SK-N-MC (cell line): ENCODE data around the gene ERP44.
"Not testable (repeated sequence)": the region's sequence is repeated elsewhere in the genome, so short reads cannot be mapped to it uniquely, and the experiment has no call there.

Source experiments
- DNase-seq: peaks from one replicate; pipeline ENCODE4 v3.0.0-alpha.2; 2011; ENCODE audit warnings: low read depth, low spot score
- H3K27ac ChIP-seq: fragments of 200-600 bp; sonication (generic); 2 replicates; pipeline ENCODE4 v1.5.1; 2016; ENCODE audit warnings: mixed run types
- H3K36me3 ChIP-seq: fragments of 200-600 bp; sonication (generic); 2 replicates; pipeline ENCODE4 v1.6.1; 2017; ENCODE audit warnings: antibody characterized with exemption, low read length, mixed read lengths; ENCODE audit not compliant: insufficient read depth
- H3K4me3 ChIP-seq: fragments of 200-600 bp; sonication (generic); 2 replicates; pipeline ENCODE4 v1.5.1; 2016
- H3K9ac ChIP-seq: fragments of 200-600 bp; sonication (generic); 2 replicates; pipeline ENCODE4 v1.8.0; 2017; ENCODE audit warnings: mixed run types, mixed read lengths; ENCODE audit not compliant: insufficient read length
- H3K9me3 ChIP-seq: fragments of 200-600 bp; sonication (generic); 2 replicates; pipeline ENCODE4 v1.6.1; 2017; ENCODE audit warnings: low read depth, mild to moderate bottlenecking, antibody characterized with exemption, low read length, moderate library complexity, mixed read lengths
- EZH2 ChIP-seq: fragments of 200-600 bp; sonication (generic); IDR thresholded peaks from one replicate; pipeline ENCODE4 v1.6.1; 2017; ENCODE audit warnings: antibody characterized with exemption
- FOXP2 ChIP-seq: optimal IDR thresholded peaks from 2 replicates; pipeline ENCODE3; 2011; ENCODE audit warnings: mild to moderate bottlenecking, moderate library complexity; ENCODE audit not compliant: insufficient read depth; ENCODE audit errors: extremely low read length, control extremely low read depth
- POLR2AphosphoS5 ChIP-seq: IDR thresholded peaks from 2 replicates; pipeline ENCODE4 v1.6.1; 2012; ENCODE audit warnings: mild to moderate bottlenecking, low read depth, low read length, borderline replicate concordance

ERP44 gene

DNA sequence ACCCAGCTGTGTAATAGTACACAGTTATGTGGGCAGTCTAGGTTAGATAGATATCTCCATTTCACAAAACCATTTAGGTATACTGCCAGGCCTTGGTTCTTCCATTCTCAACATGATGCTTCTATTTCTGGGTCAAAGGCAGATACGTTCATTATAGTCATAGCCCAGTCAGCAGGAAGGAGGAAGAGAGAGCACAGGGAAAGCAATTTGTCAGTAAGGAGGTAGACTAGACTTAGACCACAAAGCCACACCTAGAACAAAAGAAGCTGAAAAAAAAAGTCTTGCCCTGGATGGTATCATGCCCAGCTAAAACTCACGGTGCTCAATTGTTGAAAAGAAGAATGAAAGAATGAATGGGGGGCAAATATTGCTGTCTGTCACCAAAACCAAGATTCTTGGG, 7.8 kb upstream of the ERP44 start:
- no peak for DNase-seq
- Histone ChIP-seq H3K27ac (no peak overlapping the region), H3K4me3 (no peak overlapping the region), H3K9me3 (no peaks in the 10 kb centered on the region), H3K9ac (no peak overlapping the region), H3K36me3 (peaks cover 58% of the 10 kb centered on the region)
- TF ChIP-seq FOXP2 (no peak), EZH2 (no peak), POLR2AphosphoS5 (no peak)

DNA sequence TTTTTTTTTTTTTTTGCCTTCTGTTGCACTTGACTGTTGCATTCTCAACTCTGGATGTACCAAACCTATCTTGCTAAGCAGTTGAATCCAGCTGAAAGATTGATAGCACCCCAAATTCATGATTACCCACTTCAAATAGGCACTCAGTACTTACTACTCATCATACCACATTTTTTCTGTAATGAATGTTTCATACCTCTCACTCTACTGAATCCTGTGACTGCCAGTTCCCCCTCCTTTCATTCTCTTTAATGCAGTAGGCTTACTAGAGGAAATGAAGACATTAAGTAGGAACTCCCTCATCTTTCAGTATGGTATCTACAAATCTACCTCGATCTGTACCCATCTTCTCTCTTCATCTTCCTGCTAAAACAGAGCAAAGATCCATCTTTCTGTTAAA, 7.1 kb upstream of the ERP44 start:
- no peaks in the 10 kb centered on the region for H3K9me3 ChIP-seq
- no peak for DNase-seq
- peaks cover 58% of the 10 kb centered on the region for H3K36me3 ChIP-seq
- H3K4me3 ChIP-seq, result no peak overlapping the region
- H3K27ac ChIP-seq, result no peak overlapping the region
- no peak overlapping the region for H3K9ac ChIP-seq
- TF ChIP-seq POLR2AphosphoS5 (no peak), EZH2 (no peak)

DNA sequence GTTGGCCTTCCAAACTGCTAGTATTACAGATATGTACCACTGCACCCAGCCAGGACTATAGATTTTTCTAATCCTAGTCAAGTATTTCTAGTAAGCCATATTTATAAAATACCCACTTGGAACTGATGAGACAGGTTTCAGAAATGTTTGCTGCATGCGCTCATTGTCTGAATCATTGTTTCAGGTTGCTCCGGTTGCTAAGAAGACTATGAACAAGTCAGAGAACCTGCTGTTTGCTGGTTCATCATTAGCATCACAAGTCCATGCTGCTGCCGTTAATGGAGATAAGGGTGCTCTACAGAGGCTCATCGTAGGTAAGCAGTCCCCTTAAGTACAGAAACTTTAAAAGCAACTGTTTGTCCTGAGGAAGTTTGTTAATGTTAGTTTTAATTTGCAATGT, 5.5 kb upstream of the ERP44 start:
- DNase-seq, result no peak

DNA sequence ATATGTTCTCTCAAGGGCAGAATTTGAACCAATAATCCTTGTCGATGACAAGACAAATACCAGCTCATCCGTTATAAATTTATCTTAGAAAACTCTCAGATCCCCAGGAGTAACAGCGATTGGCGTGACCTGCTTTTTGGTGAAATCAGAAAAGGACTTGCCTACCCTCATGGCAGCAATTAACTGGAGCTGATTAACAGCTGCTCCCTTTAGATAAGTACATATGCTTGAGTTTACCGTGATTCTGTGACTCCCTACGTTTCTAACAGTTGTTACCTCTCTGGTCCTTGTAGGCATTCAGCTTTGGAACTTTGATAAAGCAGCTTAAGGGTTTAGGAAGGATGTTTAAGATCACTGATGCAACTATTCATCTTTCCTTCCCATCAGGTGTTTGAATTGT, 2.8 kb upstream of the ERP44 start:
- H3K36me3 ChIP-seq, result peaks cover 27% of the 10 kb centered on the region
- no peaks in the 10 kb centered on the region for H3K9me3 ChIP-seq
- no peak for DNase-seq
- TF ChIP-seq FOXP2 (no peak), POLR2AphosphoS5 (no peak), EZH2 (no peak)
- no peak overlapping the region for H3K4me3 ChIP-seq
- no peak overlapping the region for H3K27ac ChIP-seq
- H3K9ac ChIP-seq, result no peak overlapping the region

More for the DNA sequence above, 5.5 kb upstream of the ERP44 start:
- Histone ChIP-seq H3K4me3 (no peak overlapping the region), H3K9ac (no peak overlapping the region), H3K27ac (no peak overlapping the region), H3K36me3 (peaks cover 52% of the 10 kb centered on the region), H3K9me3 (no peaks in the 10 kb centered on the region)
- no peak for TF ChIP-seq FOXP2
- no peak for TF ChIP-seq POLR2AphosphoS5

DNA sequence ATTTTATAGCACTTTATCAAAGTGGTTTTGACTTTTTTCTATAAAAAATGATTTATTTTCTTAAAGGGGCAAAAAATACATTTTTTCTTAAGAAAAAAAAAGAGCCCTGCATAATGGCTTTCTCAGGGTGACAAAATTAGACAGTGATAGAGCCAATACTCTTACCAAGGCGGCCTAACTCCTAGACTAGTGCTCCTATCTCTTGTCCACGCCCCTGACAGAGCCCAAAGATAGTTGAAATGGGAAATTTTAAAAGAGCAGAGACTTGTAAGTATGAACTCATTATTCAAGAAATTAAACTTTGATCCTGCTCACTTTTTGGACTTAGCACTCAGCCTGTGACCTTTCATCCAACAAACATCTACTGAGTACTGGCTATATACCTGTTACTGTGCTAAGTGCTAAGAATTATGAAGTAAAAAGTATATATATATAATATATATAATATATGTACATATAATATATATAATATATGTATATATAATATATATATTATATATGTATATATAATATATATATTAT, 1.4 kb upstream of the ERP44 start:
- Histone ChIP-seq H3K4me3 (peak overlapping the region; percentile 93), H3K36me3 (peaks cover 13% of the 10 kb centered on the region), H3K27ac (peak overlapping the region; percentile 43; the same call in 1 of the 2 replicates), H3K9ac (peak overlapping the region; percentile 81), H3K9me3 (no peaks in the 10 kb centered on the region)
- TF ChIP-seq FOXP2, result no peak
- TF ChIP-seq EZH2, result no peak
- no peak for TF ChIP-seq POLR2AphosphoS5
- DNase-seq, result no peak

DNA sequence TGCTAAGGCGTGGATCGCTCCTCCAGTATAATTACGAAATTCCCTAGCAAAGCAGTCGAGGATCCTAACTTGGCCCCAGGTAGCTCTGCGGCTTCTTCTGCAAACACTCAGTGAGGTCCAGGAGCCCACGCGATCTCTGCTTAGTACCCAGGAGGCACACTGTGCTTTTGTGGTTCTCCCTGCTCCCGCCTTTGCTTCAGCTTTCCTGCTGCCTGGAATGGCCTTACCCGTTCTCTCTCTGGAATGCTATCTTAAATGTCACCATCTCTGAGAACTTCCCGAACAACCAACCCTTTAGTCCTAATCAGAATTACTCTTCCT, 882 bp upstream of the ERP44 start:
- Histone ChIP-seq H3K9ac (peak overlapping the region; percentile 81), H3K9me3 (no peaks in the 10 kb centered on the region), H3K27ac (peak overlapping the region; percentile 43; the same call in 1 of the 2 replicates), H3K36me3 (peaks cover 11% of the 10 kb centered on the region), H3K4me3 (peak overlapping the region; percentile 93)
- no peak for TF ChIP-seq EZH2
- TF ChIP-seq FOXP2, result no peak
- no peak for TF ChIP-seq POLR2AphosphoS5
- no peak for DNase-seq

DNA sequence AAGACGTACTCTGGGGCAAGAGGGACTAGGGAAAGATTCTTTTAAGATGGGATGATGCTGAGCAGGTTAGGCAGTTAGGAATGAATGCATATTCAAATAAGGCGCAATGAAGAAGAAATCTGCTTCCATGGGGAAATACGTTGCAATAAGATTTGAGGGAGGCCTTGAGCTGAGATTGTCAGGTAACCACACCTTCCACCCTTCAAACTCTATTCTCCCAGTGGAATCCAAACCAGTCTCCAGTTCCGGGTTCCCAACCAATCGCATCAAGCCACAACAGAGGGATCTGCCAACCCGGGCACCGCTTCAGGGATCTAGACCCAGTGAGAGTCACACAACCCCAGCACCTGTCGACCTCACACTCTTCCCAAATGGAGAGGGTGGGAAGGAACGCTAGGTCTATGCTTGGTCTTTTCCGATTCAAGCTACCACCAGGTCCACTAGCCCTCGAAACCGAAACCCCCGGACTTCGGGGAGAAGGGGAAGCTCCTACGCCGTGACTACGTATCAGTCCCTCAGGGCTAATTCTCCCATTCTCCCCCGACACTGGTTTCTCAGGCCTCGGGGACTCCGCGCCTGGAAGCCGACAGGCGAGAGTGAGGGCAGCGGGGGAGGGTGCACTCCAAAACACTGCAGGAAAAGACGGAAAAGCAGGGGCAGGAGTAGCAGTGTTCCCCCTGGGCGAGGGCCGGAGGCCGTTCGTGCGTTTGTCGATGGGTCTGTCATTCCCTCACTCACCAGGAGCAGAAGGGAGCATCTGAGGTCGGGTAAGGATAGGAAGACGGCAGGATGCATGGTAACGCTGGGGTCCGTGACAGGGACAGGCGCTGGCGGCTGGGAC, 534 bp downstream of the ERP44 start:
- no peak for DNase-seq
- Histone ChIP-seq H3K9ac (peak overlapping the region; percentile 85), H3K36me3 (no peaks in the 10 kb centered on the region; the same call in none of the 2 replicates), H3K9me3 (no peaks in the 10 kb centered on the region), H3K4me3 (peak overlapping the region; percentile 93), H3K27ac (no peak overlapping the region; the same call in 1 of the 2 replicates)
- TF ChIP-seq EZH2 (no peak), FOXP2 (no peak), POLR2AphosphoS5 (no peak)

DNA sequence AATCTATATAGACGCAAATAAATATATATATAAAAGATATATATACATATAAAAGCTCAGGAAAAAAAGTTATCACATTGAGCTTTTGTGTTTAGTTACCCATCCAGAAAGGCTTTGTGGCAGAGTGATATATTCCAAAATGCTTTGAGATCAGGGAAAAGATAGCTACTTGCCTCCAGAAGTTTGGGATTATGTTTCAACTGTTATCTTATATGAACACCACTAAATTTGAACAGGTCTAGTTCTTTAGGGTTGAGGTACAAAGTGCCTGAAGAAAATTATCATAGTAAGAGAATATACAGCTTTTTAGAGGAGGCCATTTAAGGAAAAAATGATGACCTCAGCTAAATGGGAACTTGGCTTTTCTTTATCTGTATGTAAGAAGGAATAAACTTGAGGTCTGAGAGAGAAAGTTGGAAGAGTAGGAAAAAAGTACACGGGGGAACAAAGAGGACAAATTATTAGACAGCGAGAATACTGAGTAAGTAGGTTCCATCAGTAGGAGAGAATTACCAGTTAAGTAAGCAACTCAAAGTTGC, 2.4 kb downstream of the ERP44 start:
- Histone ChIP-seq H3K9me3 (no peaks in the 10 kb centered on the region), H3K4me3 (peak overlapping the region; percentile 47; the same call in 1 of the 2 replicates), H3K36me3 (no peaks in the 10 kb centered on the region; the same call in 1 of the 2 replicates), H3K27ac (no peak overlapping the region), H3K9ac (peak overlapping the region; percentile 85)
- DNase-seq, result no peak
- TF ChIP-seq EZH2 (no peak), POLR2AphosphoS5 (no peak), FOXP2 (no peak)

DNA sequence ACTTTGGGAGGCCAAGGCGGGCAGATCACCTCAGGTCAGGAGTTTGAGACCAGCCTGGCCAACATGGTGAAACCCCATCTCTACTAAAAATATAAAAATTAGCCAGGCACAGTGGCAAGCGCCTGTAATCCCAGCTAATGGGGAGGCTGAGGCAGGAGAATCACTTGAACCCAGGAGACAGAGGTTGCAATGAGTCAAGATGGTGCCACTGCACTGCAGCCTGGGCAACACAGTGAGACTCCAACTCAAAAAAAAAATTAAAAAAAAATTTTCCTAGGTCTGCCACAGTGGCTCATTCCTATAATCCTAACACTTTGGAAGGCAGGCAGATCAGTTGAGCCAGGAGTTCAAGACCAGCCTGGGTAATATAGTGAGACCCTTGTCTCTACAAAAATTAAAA, 4.4 kb downstream of the ERP44 start:
- H3K36me3 ChIP-seq, H3K27ac ChIP-seq, H3K9me3 ChIP-seq, H3K9ac ChIP-seq, DNase-seq, H3K4me3 ChIP-seq: not testable (repeated sequence)
